ENCODE results near the gene IFI27L2.

The IFI27L2 gene

DNA sequence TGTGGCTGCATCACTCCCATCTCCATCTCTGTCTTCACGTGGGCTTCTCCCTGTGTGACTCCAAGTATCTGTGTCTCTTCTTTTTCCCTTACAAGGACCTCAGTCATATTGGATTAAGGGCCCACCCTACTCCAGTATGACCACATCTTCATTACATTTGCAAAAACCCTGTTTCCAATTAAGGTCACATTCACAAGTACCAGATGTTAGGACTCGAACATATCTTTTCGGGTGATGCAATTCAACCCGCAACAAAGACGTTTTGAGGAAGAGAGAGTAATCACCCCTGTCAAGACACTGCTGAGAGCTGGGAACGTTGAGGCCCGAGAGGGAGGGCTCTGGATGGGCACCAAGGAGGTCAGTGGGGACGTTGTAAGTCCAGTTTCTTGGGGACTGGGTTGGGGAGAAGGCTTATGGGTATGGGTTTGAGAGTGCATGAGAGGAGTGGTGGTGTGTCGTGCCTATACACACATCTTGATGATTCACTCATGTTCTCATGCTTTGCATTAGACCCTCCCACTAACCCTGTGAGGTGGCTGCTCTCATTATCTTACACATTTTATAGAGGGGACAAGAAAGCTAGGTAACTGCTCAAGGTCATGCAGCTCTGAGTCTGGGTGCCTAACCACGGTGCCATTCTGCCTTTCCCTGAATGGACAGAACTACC is 30.9 kb downstream of the IFI27L2 start:
- Mint-ChIP-seq H3K4me1 (peaks cover 1% of the 10 kb centered on the region), H3K27ac (no peak overlapping the region), H3K4me3 (no peak overlapping the region), H3K36me3 (ENCODE audit: low read depth) (peaks cover 23% of the 10 kb centered on the region), H3K9me3 (no peaks in the 10 kb centered on the region), H3K27me3 (ENCODE audit: low read depth) (no peaks in the 10 kb centered on the region)
- TF ChIP-seq, protein P1, sequence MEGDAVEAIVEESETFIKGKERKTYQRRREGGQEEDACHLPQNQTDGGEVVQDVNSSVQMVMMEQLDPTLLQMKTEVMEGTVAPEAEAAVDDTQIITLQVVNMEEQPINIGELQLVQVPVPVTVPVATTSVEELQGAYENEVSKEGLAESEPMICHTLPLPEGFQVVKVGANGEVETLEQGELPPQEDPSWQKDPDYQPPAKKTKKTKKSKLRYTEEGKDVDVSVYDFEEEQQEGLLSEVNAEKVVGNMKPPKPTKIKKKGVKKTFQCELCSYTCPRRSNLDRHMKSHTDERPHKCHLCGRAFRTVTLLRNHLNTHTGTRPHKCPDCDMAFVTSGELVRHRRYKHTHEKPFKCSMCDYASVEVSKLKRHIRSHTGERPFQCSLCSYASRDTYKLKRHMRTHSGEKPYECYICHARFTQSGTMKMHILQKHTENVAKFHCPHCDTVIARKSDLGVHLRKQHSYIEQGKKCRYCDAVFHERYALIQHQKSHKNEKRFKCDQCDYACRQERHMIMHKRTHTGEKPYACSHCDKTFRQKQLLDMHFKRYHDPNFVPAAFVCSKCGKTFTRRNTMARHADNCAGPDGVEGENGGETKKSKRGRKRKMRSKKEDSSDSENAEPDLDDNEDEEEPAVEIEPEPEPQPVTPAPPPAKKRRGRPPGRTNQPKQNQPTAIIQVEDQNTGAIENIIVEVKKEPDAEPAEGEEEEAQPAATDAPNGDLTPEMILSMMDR (IDR thresholded peaks at IDR 0.05; ENCODE audit: unreplicated experiment in 3 of 3): no peak

DNA sequence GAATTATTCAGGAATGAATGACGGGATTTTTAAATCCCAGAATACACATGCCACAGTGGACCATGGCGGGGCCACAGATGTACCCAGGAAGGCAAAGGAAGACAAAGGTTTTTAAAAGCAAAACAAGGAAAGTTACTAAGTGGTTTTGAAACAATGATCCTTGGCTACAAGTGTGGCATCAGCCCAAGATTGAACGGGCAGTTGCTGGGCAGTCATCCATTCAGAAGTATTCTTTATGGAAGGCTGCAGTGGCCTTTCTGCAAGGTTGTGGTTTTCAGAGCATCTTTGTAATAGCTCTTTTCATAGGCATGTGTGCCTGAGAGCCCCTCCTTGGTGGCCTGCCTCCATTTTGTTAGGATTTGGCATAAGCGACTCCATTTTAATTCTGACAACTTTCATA is 32.3 kb downstream of the IFI27L2 start:
- peaks cover 23% of the 10 kb centered on the region for H3K36me3 Mint-ChIP-seq (ENCODE audit: low read depth)
- H3K27ac Mint-ChIP-seq: no peak overlapping the region
- H3K4me1 Mint-ChIP-seq: no peaks in the 10 kb centered on the region
- no peak overlapping the region for H3K4me3 Mint-ChIP-seq
- no peaks in the 10 kb centered on the region for H3K27me3 Mint-ChIP-seq (ENCODE audit: low read depth)
- no peaks in the 10 kb centered on the region for H3K9me3 Mint-ChIP-seq
- TF ChIP-seq, protein P1 (IDR thresholded peaks at IDR 0.05; ENCODE audit: unreplicated experiment in 3 of 3): no peak

DNA sequence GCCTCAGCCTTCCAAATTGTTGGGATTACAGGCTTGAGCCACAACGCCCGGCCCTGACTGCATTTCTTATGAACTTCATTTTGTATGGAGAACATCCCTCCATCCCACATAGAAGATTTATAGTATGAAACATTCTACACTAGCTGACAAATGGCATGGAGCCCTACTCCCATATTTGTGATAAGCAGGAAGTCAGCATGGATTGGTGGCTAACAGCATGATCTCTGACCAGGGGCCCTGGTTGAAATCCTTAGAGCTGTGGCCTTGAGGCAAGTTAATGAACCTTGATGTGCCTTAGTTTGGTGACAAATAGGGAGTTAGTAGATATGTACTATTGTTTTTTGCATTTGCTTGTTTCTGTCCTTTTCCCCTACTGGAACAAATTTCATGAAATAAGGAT is 36.0 kb downstream of the IFI27L2 start:
- H3K4me3 Mint-ChIP-seq: no peak overlapping the region
- H3K27ac Mint-ChIP-seq: no peak overlapping the region
- H3K4me1 Mint-ChIP-seq: no peaks in the 10 kb centered on the region
- no peaks in the 10 kb centered on the region for H3K9me3 Mint-ChIP-seq
- peaks cover 9% of the 10 kb centered on the region for H3K36me3 Mint-ChIP-seq (ENCODE audit: low read depth)
- H3K27me3 Mint-ChIP-seq (ENCODE audit: low read depth): no peaks in the 10 kb centered on the region
- TF ChIP-seq, protein P1 (IDR thresholded peaks at IDR 0.05; ENCODE audit: unreplicated experiment in 3 of 3): no peak

DNA sequence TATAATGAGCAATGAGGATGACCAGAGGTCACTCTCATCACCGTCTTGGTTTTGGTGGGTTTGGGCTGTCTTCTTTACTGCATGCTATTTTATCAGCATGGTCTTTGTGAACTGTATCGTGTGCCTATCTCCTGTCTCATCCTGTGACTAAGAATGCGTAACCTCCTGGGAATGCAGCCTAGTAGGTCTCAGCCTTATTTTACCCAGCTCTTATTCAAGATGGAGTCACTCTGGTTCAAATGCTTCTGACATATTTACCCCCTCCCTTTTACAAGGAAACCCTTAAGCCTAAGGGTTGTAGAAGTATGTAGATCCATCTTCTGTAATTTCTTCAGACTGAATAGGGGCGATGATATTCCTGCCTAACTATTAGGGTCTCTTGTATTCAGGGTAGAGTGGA is 39.9 kb downstream of the IFI27L2 start:
- no peaks in the 10 kb centered on the region for H3K27me3 Mint-ChIP-seq (ENCODE audit: low read depth)
- H3K36me3 Mint-ChIP-seq (ENCODE audit: low read depth): peaks cover 14% of the 10 kb centered on the region
- no peak overlapping the region for H3K4me3 Mint-ChIP-seq
- TF ChIP-seq, protein P1 (IDR thresholded peaks at IDR 0.05; ENCODE audit: unreplicated experiment in 3 of 3): no peak
- H3K9me3 Mint-ChIP-seq: no peaks in the 10 kb centered on the region
- H3K27ac Mint-ChIP-seq: no peak overlapping the region
- H3K4me1 Mint-ChIP-seq: no peaks in the 10 kb centered on the region

DNA sequence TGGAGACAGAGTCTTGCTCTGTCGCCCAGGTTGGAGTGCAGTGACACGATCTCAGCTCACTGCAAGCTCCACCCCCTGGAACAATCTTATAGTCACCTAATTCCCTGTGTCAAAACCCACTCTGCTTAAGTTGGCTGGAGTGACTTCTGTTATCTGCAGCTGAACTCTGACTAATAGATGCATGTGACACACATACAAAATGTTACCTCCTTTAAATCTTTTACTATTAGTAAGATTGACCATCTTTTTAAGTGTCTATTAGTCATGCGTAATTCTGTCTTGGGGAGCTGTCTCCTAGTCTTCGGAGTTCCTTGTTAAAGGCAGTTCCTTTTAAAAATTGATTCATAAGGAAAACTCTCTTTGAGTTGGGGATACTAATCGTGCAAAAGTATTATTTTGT is 40.9 kb downstream of the IFI27L2 start:
- no peak overlapping the region for H3K4me3 Mint-ChIP-seq
- H3K27me3 Mint-ChIP-seq (ENCODE audit: low read depth): no peaks in the 10 kb centered on the region
- no peaks in the 10 kb centered on the region for H3K9me3 Mint-ChIP-seq
- TF ChIP-seq, protein P1 (IDR thresholded peaks at IDR 0.05; ENCODE audit: unreplicated experiment in 3 of 3): no peak
- no peak overlapping the region for H3K27ac Mint-ChIP-seq
- peaks cover 12% of the 10 kb centered on the region for H3K36me3 Mint-ChIP-seq (ENCODE audit: low read depth)
- no peaks in the 10 kb centered on the region for H3K4me1 Mint-ChIP-seq

DNA sequence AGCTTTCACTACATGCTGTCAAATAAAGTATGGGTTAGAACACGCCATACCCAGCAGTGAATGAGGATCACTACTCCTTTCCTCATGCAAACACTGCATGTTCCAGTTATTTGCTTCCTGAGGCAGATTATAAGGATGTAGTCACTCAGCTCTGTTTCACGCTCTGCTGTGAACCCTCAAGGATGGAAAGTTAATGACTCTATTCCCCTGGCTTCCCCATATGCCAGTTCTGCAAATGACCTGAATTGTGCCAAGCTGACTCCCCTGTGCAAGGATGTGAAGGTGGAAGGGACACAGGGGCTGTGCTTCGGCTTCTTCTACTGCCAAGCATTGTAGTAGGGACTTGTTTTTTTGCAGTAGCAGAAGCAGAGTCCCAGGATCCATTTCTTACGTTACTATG is 41.5 kb downstream of the IFI27L2 start:
- Mint-ChIP-seq H3K4me3 (no peak overlapping the region), H3K27ac (no peak overlapping the region), H3K9me3 (no peaks in the 10 kb centered on the region), H3K4me1 (no peaks in the 10 kb centered on the region), H3K36me3 (ENCODE audit: low read depth) (peaks cover 18% of the 10 kb centered on the region), H3K27me3 (ENCODE audit: low read depth) (no peaks in the 10 kb centered on the region)
- TF ChIP-seq, protein P1 (IDR thresholded peaks at IDR 0.05; ENCODE audit: unreplicated experiment in 3 of 3): no peak

All from nephron (organoid).